HG03095 (cell line): ENCODE results near the gene STARD9.

ENCODE experiments used
- ATAC-seq: cut with Tn5 transposase; IDR thresholded peaks from one replicate; pipeline ENCODE4 v1.9.1; 2021; ENCODE audit warnings: moderate library complexity; ENCODE audit not compliant: unreplicated experiment

The STARD9 gene

GRCh38 chr15:42692536-42692935 lies 117.1 kb downstream of the STARD9 start:
- ATAC-seq: no peak

GRCh38 chr15:42692997-42693396 lies 117.6 kb downstream of the STARD9 start:
- ATAC-seq: no peak

GRCh38 chr15:42693496-42693895 lies 118.1 kb downstream of the STARD9 start:
- ATAC-seq: no peak

DNA sequence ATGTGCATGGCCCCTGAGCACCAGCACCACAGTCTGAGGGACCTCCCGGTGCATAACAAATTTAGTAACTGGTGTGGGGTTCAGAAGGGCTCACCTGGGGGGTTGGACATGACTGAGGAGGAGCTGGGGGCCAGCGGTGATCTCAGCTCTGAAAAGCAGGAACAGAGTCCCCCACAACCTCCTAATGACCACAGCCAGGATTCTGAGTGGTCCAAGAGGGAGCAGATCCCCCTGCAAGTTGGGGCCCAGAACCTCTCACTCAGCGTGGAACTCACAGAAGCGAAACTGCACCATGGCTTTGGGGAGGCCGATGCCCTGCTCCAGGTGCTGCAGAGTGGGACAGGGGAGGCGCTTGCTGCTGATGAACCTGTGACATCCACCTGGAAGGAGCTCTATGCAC lies 118.5 kb downstream of the STARD9 start:
- ATAC-seq: no peak

- no peak for ATAC-seq
Measured at GRCh38 chr15:42694398-42694797, 119.0 kb downstream of the STARD9 start.

DNA sequence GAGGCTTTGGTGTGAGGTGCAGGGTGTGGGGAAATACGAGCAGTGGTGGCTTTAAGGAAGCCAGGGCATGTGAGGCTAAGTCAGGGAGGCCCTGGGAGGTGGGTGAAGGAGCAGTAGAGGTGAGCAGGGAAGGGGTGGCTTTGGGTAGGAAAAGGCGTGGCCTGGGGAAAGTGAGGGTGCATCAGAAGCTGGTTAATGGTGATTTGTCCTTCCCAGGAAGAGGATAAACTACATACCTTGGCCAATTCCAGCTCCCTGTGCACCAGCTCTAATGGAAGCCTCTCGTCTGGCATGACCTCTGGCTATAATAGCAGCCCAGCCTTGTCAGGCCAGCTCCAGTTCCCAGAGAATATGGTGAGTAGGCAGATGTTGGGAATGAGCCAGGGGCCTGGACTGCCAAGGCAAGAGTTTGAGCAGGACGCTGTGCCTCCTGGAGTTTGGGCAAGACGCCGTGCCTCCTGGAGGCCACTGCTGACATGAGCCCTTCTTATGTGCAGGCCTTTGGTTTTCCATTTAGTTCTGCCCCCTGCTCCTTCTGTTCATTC lies 120.2 kb downstream of the STARD9 start:
- no peak for ATAC-seq

- ATAC-seq: no peak
Measured at GRCh38 chr15:42696626-42697025, 121.2 kb downstream of the STARD9 start.

DNA sequence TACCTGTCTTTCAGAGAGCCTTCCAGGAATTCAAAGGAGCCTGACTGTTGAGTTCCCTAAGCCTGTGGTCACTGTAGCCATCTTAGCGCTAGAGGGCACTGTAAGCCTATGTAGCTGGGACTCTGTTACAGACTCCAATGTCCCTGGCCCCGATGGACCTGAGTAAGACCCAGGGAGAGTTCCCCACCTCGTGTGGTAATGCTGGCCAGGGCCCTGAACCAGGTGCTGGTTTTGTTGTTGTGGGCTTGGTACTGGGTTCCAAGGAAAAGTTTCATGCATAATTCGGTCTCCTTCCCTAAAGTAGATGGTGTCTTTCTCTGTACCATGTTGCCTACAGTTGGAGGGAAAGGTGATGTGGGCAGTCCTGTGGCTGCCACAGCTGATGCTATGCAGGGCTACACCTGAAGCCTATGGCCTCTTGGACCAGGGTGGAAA lies 129.1 kb downstream of the STARD9 start:
- no peak for ATAC-seq

DNA sequence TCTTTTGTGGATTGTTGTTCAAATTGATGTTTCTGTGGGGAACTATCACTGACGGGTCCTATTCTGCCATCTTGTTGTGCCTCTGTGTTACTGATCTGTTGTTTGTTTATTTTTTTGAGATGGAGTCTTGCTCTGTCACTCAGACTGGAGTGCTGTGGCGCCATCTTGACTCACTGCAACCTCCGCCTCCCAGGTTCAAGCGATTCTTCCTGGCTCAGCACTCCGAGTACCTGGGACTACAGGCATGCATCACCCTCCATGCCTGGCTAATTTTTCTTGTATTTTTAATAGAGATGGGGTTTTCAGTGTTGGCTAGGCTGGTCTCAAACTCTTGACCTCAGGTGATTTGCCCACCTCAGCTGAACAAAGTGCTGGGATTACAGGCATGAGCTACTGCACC lies 129.9 kb downstream of the STARD9 start:
- ATAC-seq: no peak

- no peak for ATAC-seq
Measured at GRCh38 chr15:42707068-42707467, 131.7 kb downstream of the STARD9 start.

DNA sequence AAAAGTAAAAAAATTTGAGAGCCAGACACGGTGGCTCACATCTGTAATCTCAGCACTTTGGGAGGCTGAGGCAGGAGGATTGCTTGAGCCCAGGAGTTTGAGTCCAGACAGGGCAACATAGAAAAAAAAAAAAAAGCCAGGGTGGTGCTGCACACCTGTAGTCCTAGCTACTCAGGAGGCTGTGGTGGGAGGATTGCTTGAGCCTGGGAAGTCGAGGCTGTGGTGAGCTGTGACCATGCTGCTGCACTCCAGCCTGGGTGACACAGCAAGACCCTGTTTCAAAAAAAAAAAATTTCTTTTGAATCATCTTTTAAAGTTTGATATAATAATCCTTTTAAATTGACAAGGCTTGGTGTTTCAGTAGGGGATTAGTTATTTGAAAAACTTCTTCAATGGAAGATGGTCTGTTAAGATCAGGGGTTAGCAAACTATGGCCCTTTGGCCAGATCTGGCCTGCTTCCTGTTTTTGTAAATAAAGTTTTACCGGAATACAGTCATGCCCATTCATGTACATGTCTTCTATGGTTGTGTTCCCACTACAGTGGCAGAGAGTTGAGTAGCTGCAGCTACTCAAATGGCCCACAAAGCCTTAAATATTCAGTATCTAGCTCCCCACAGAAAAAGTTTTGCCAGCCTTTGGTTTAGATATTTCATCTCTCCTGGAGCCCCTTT lies 132.6 kb downstream of the STARD9 start:
- ATAC-seq: no peak

DNA sequence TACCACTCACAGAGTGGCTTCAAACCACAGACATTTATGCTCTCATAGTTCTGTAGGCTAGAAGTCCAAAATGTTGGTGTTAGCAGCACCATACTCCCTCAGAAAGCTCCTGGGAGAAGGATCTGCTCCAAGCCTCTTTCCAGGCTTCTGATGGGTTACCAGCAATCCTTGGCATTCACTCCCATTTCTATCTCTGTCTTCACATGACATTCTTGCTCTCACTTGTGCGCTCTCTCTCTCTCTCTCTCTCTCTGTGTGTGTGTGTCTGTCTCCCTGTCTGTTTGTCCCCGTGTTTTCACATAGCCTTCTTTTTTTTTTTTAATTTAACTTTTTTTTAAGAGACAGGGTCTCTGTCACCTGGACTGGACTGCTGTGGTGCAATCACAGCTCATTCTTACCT lies 135.3 kb downstream of the STARD9 start:
- ATAC-seq: no peak

DNA sequence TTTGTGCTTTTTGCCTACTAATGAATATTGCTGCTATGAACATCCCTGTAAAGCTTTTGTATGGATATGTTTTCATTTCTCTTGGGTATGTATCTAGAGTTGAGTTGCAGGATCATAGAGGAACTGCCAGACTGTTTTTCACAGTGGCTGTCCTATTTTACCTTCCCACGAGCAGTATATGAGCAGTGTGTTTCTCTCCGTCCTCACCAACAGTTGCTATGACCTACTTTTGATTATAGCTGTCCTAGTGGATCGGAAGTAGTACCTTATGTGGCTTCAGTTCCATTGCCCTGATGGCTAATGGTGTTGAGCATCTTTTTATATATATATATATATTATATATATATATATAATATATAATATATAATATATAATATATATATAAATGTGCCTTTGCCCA lies 136.3 kb downstream of the STARD9 start:
- no peak for ATAC-seq

GRCh38 chr15:42712584-42712983 lies 137.2 kb downstream of the STARD9 start:
- no peak for ATAC-seq

- no peak for ATAC-seq
Measured at GRCh38 chr15:42716125-42716524, 140.7 kb downstream of the STARD9 start.

- ATAC-seq: no peak
Measured at GRCh38 chr15:42716626-42717025, 141.2 kb downstream of the STARD9 start.

GRCh38 chr15:42719043-42719442 lies 143.6 kb downstream of the STARD9 start:
- ATAC-seq: no peak

DNA sequence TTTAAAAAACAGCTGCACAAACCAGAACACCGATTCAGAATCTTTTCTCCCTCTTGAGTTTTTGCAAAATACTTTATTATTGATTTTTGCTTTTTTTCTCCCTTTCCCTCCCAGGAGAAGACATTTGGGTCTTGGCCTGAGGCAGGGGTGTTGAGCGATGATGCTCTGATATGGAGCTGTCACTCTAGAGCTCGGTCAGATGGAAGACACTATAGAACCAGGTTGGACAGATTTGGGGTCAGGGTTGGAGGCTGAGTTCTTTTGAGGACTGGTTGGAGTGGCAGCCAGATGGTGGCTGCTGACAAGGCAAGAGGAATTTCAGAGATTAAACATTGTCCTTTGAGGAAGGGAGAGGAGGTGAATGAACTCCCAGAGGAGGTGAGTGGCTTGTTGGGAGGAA lies 144.7 kb downstream of the STARD9 start:
- ATAC-seq: no peak

DNA sequence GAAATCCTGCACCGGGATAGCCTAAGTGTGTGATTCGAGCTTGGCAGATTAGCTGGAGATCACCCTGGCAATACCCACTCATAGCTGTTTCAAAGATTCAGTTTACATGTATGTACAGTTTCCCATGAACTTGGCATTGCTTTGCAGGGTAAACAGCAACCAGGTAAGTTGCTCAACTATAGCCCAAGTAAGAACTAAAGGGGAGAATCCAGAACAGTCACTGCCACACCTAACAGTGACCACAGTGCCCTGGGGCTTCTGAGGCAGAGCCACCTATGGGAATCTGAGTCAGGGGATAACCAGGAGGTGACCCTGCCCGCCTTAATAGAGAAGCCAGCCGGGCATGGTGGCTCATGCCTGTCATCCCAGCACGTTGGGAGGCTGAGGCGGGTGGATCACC lies 145.6 kb downstream of the STARD9 start:
- no peak for ATAC-seq

GRCh38 chr15:42721916-42722315 lies 146.5 kb downstream of the STARD9 start:
- ATAC-seq: no peak

DNA sequence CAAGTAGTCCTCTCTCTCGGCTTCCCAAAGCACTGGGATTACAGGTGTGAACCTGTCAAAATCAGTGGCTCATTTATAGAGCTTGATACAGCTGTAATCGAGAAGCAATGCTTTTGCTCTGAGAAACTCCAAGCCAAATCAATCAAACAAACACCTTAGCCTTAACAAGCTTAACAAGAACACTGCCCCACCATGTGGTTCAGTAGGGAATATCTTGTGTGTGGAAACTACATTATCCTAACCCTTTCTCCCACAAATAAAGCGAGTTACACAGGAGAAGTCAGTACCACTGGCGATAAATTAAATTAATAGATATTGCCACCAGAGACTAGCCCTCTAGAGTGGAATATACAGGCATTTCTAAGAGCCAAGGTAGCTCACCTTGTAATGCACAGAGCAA lies 147.7 kb downstream of the STARD9 start:
- ATAC-seq: no peak

DNA sequence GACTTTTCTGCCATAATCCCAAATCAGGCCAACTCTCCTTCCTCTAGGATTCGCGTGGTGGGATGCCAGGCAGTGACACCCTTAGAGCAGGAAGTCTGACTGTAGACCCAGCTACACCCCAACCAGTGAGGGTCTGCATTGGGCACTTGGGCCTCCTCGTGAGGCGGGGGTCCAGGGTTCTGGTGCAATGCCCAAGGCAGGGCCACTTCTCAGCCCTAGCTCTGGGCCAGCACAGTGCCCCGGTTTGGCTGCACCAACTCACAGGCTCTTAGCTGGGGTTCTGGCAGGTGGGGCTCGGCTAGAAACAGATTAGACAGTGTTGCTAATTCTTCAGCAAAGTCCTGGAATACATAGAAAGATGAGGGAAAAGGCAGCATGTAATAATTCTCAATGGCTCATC lies 148.9 kb downstream of the STARD9 start:
- ATAC-seq: no peak

DNA sequence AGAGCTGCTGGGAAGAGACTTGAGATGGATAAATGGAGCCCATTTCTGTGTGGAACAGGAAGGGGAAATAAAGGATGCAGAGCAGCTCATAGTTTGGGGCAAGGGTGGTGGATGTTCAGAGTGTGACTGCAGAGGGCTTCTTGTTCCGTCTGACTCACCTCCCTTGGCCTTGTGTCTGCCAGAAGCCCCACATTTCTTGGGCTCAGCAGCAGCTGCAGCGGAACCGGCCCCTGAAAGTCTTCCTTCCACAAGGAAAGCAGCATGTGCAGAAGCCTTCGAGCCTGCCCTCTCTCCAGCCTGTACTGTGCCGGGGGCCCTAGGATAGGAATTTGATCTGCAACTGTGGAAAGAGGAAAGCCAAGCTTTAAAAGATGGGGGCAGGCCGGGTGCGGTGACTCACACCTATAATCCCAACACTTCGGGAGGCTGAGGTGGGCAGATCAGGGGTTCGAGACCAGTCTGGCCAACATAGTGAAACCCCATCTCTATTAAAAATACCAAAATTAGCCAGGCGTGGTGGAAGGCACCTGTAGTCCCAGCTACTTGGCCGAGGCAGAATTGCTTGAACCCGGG lies 150.0 kb downstream of the STARD9 start:
- ATAC-seq: no peak
